Endothelial cell of umbilical vein (primary cell): Measurements from ENCODE around the gene RGS6. TPM values are rescaled to one million over a fixed set of nuclear protein-coding genes. Genes with fewer than 3 reads are reported as not detected.

Experiments used
- BruUV-seq: library from RNA; stranded (reverse); fragments of 400-500 nt; replicated peaks from 2 replicates; lab custom pipeline; 2021; lab: Mats Ljungman, UMichigan
- CTCF ChIA-PET: fragments of 300-600, 350-600 bp; sonication (Branson Sonifier 250); formaldehyde crosslinking; loops from one replicate; lab custom pipeline; 2021; ENCODE audit warnings: antibody characterized with exemption, inconsistent platforms; lab: Charles Lee
- POLR2A ChIA-PET: fragments of 300-600, 350-600 bp; sonication (Branson Sonifier 250); formaldehyde crosslinking; loops from one replicate; lab custom pipeline; 2021; ENCODE audit warnings: antibody characterized with exemption, inconsistent platforms; lab: Charles Lee
- DNase-seq: peaks from one replicate; pipeline ENCODE4 v3.0.0-alpha.2; 2011; ENCODE audit warnings: low read depth, low spot score
- FAIRE-seq: peaks from 2 replicates; lab custom pipeline; 2011; peaks lifted over from hg19 to GRCh38; lab: Jason Lieb, UNC
- H2AFZ ChIP-seq: 2 replicates; pipeline ENCODE4 v1.6.0; 2012; ENCODE audit warnings: low read depth, low read length, control low read depth, inconsistent platforms
- H3K27ac ChIP-seq: 2 replicates; pipeline ENCODE4 v1.5.1; 2011; ENCODE audit warnings: low read depth, mild to moderate bottlenecking, control low read depth, low read length, moderate library complexity; ENCODE audit not compliant: insufficient read depth
- H3K27me3 ChIP-seq, 2 experiments: 2 replicates each; pipeline versions ENCODE4 v1.6.0 to v1.6.1; 2011; ENCODE audit warnings: low read length in 2 of 2, mixed read lengths in 1 of 2; ENCODE audit not compliant: control insufficient read depth in 2 of 2, insufficient read depth in 2 of 2
- H3K36me3 ChIP-seq, 2 experiments: 2 replicates in 1 of 2; 3 replicates in 1 of 2; pipeline ENCODE4 v1.5.1; 2011; ENCODE audit warnings: low read length in 2 of 2, mild to moderate bottlenecking in 1 of 2, moderate library complexity in 1 of 2; ENCODE audit not compliant: control insufficient read depth in 2 of 2, insufficient read depth in 2 of 2; ENCODE audit errors: extremely low read depth in 1 of 2
- H3K4me1 ChIP-seq: 3 replicates; pipeline ENCODE4 v1.5.1; 2011; ENCODE audit warnings: mild to moderate bottlenecking, low read length; ENCODE audit not compliant: control insufficient read depth, insufficient read depth; ENCODE audit errors: extremely low read depth
- H3K4me2 ChIP-seq: 2 replicates; pipeline ENCODE4 v1.6.1; 2011; ENCODE audit warnings: low read length, control low read depth, mixed read lengths; ENCODE audit not compliant: insufficient read depth
- H3K4me3 ChIP-seq, 3 experiments: fragments of 200-600 bp in 1 of 3; sonication (generic), shearing (Covaris generic) in 1 of 3; replicated peaks in 1 of 3; 2 replicates each; pipeline ENCODE4 v1.5.1; 2011 to 2016; ENCODE audit warnings: control low read depth in 3 of 3, low read length in 3 of 3, mild to moderate bottlenecking in 2 of 3, inconsistent platforms in 1 of 3, low read depth in 1 of 3, moderate library complexity in 1 of 3; ENCODE audit not compliant: insufficient read depth in 1 of 3
- H3K79me2 ChIP-seq: 2 replicates; pipeline ENCODE4 v1.6.0; 2012; ENCODE audit warnings: low read length, inconsistent platforms; ENCODE audit not compliant: control insufficient read depth, insufficient read depth
- H3K9ac ChIP-seq: replicated peaks from 2 replicates; pipeline ENCODE3; 2011; ENCODE audit warnings: low read length, control low read depth; ENCODE audit not compliant: insufficient read depth; ENCODE audit errors: extremely low read depth
- H3K9me1 ChIP-seq: replicated peaks from 3 replicates; pipeline ENCODE4 v1.6.0; 2011; ENCODE audit warnings: mild to moderate bottlenecking, low read length; ENCODE audit not compliant: control insufficient read depth, insufficient read depth; ENCODE audit errors: extremely low read depth
- H3K9me3 ChIP-seq: replicated peaks from 2 replicates; pipeline ENCODE4 v1.5.1; 2012; ENCODE audit warnings: low read length, inconsistent platforms; ENCODE audit not compliant: control insufficient read depth, insufficient read depth
- H4K20me1 ChIP-seq: replicated peaks from 2 replicates; pipeline ENCODE3; 2011; ENCODE audit warnings: mild to moderate bottlenecking, low read length; ENCODE audit not compliant: control insufficient read depth, insufficient read depth; ENCODE audit errors: extremely low read depth
- EZH2 ChIP-seq: IDR thresholded peaks from 2 replicates; pipeline ENCODE4 v1.6.1; 2012; ENCODE audit warnings: borderline replicate concordance, low read depth, mild to moderate bottlenecking, moderate library complexity, low read length, inconsistent platforms; ENCODE audit not compliant: severe bottlenecking
- FOS ChIP-seq: IDR thresholded peaks from 2 replicates; pipeline ENCODE4 v1.6.1; 2011; ENCODE audit warnings: mild to moderate bottlenecking, low read length, moderate library complexity, borderline replicate concordance; ENCODE audit not compliant: insufficient read depth
- GATA2 ChIP-seq: IDR thresholded peaks from 2 replicates; pipeline ENCODE4 v1.7.0; 2011; ENCODE audit warnings: low read depth, mild to moderate bottlenecking, moderate library complexity, mixed read lengths, low read length; ENCODE audit not compliant: insufficient read length, insufficient read depth
- JUN ChIP-seq: IDR thresholded peaks from 2 replicates; pipeline ENCODE4 v1.6.1; 2011; ENCODE audit warnings: borderline replicate concordance, low read depth; ENCODE audit not compliant: insufficient read length, insufficient read depth
- MYC ChIP-seq: IDR thresholded peaks from one replicate; pipeline ENCODE4 v1.6.1; 2011; ENCODE audit warnings: mild to moderate bottlenecking, low read depth, low read length
- POLR2A ChIP-seq: IDR thresholded peaks from 2 replicates; pipeline ENCODE4 v1.6.1; 2012; ENCODE audit warnings: low read depth, mild to moderate bottlenecking, control low read depth, low read length
- POLR2AphosphoS5 ChIP-seq: IDR thresholded peaks from 2 replicates; pipeline ENCODE4 v1.6.1; 2012; ENCODE audit warnings: low read depth, mild to moderate bottlenecking, control low read depth, low read length, moderate library complexity; ENCODE audit not compliant: insufficient read depth
- dilution Hi-C: fragments of 300-500 bp; cut with MboI; formaldehyde crosslinking; loops from one replicate; pipeline ENCODE4 v1.15.0; 2019; ENCODE audit warnings: low sequenced_read_pairs; ENCODE audit not compliant: extremely low pct_ligation_motif_present
- intact Hi-C: fragments of 100-400 bp; cut with micrococcal nuclease; formaldehyde crosslinking; loops from one replicate; pipeline ENCODE4 v1.10.0; 2022
- polyA plus RNA-seq, 4 experiments: library from polyadenylated mRNA; depleted of rRNA in 3 of 4; stranded (reverse) in 3 of 4; unstranded in 1 of 4; fragments of >200 nt; gene quantifications; 2 replicates each; pipeline versions ENCODE4 v1.2.1 to v1.2.3, GENCODE V29; 2011 to 2012; ENCODE audit warnings: missing spikeins in 1 of 4
- total RNA-seq: library from RNA; stranded (reverse); gene quantifications from 2 replicates; pipeline ENCODE4 v1.2.3, GENCODE V29; 2021
- TF ChIP-seq, protein P1 (sequence below), 2 donors: IDR thresholded peaks; 1 replicate in 1 of 2; 2 replicates in 1 of 2; pipeline ENCODE4 v1.5.1; 2011; ENCODE audit warnings: low read length in 2 of 2, mild to moderate bottlenecking in 2 of 2, moderate library complexity in 2 of 2, control low read depth in 1 of 2, inconsistent platforms in 1 of 2, low read depth in 1 of 2; ENCODE audit not compliant: insufficient read depth in 1 of 2; ENCODE audit errors: extremely low read depth in 1 of 2
- TF ChIP-seq, protein P2 (sequence below): IDR thresholded peaks from 2 replicates; pipeline ENCODE4 v1.6.1; 2011; ENCODE audit not compliant: insufficient read depth, insufficient read length

RGS6 gene
- total and polyA plus RNA-seq, 2 donors (not counting 3 experiments of a cell fraction or from before 2014, with no cell fraction given), result not detected

DNA sequence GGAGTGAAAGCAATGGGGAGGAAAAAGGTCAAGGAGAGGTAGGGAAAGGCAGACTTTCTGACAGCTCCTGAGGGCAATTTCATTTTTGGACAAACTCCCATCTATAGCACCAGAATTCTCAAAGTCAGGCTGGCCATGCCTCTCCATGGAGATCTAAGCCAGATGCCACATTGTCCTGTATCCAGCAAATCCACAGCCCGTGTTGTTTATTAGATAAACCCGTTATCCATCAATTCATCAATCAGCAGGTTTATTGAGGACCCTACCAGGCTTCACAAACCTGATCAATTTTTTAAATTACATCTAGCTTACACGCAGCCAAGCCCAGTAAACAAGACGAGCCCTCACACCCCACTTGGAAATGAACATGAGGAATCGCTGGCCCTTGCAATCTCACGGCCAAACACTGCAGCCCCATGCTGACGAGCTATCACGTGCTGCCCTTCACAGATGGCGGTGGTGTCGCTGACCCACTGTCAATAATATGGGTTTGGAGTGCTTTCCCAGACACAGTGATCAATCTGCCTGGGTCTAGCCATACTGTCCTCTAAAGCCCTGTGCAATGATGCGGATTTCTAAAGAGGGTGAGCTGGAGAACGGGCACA is 628.8 kb downstream of the RGS6 start:
- ChIA-PET POLR2A (no interaction called here), CTCF (interaction anchor here (1.1 to 1.7 kb wide), 2 partner anchors 13 to 344 kb away, joined by 3 to 4 read pairs; no protein-coding TSS in a partner anchor)
- Histone ChIP-seq H3K79me2 (no peaks in the 10 kb centered on the region), H3K9ac (no peak overlapping the region), H4K20me1 (no peaks in the 10 kb centered on the region), H3K27ac (no peak overlapping the region), H3K9me3 (no peaks in the 10 kb centered on the region), H3K9me1 (no peaks in the 10 kb centered on the region), H3K36me3 (no peaks in the 10 kb centered on the region), H3K4me2 (no peak overlapping the region), H3K27me3 (peaks cover 0 to 3% of the 10 kb centered on the region in 2 experiments), H3K4me3 (no peak overlapping the region), H3K4me1 (no peaks in the 10 kb centered on the region), H2AFZ (no peak overlapping the region)
- no peak for FAIRE-seq
- no peak for DNase-seq
- intact Hi-C loops (no loop called here), dilution Hi-C loops (no loop called here)
- no TSS peak for BruUV-seq
- TF ChIP-seq POLR2AphosphoS5 (no peak), JUN (no peak), POLR2A (no peak), EZH2 (no peak), GATA2 (no peak), FOS (no peak), MYC (no peak)
- TF ChIP-seq, protein P1, sequence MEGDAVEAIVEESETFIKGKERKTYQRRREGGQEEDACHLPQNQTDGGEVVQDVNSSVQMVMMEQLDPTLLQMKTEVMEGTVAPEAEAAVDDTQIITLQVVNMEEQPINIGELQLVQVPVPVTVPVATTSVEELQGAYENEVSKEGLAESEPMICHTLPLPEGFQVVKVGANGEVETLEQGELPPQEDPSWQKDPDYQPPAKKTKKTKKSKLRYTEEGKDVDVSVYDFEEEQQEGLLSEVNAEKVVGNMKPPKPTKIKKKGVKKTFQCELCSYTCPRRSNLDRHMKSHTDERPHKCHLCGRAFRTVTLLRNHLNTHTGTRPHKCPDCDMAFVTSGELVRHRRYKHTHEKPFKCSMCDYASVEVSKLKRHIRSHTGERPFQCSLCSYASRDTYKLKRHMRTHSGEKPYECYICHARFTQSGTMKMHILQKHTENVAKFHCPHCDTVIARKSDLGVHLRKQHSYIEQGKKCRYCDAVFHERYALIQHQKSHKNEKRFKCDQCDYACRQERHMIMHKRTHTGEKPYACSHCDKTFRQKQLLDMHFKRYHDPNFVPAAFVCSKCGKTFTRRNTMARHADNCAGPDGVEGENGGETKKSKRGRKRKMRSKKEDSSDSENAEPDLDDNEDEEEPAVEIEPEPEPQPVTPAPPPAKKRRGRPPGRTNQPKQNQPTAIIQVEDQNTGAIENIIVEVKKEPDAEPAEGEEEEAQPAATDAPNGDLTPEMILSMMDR (IDR thresholded peaks at IDR 0.05; ENCODE audit: extremely low read depth in 1 of 2, insufficient read depth in 1 of 2, low read depth in 1 of 2, low read length in 2 of 2), result no peak
- TF ChIP-seq, protein P2, sequence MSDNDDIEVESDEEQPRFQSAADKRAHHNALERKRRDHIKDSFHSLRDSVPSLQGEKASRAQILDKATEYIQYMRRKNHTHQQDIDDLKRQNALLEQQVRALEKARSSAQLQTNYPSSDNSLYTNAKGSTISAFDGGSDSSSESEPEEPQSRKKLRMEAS, result no peak
